Suppressor macrophage treated with lipopolysaccharide for 1 hour (primary cell): ENCODE measurements around the gene DGKA.
"Not testable (repeated sequence)": the region's sequence is repeated elsewhere in the genome, so short reads cannot be mapped to it uniquely, and the experiment has no call there.

ENCODE experiments used
- DNase-seq, 3 donors: peaks; one replicate each; pipeline ENCODE4 v3.0.0-alpha.2; 2020 to 2022

DGKA gene

GRCh38 chr12:55969356-55969755, 38.4 kb downstream of the DGKA start:
- no peak for DNase-seq

GRCh38 chr12:55970775-55971174, 39.8 kb downstream of the DGKA start:
- DNase-seq = peak in 2 of 3 donors; percentile 10 to 37

GRCh38 chr12:55972042-55972441, 41.1 kb downstream of the DGKA start:
- no peak for DNase-seq

- DNase-seq = no peak
Measured at GRCh38 chr12:55972456-55972855, 41.5 kb downstream of the DGKA start.

GRCh38 chr12:55972911-55973598, 42.1 kb downstream of the DGKA start:
- no peak for DNase-seq

GRCh38 chr12:55973599-55974307, 42.8 kb downstream of the DGKA start, which contains the start of gene RAB5B:
RAB5B (plus strand) TSS chr12:55974078; CDS start chr12:55986961, 12,883 bp downstream.
- peak; percentile 99 to 100 (median 99) for DNase-seq

GRCh38 chr12:55974308-55974730, 43.4 kb downstream of the DGKA start:
- peak; percentile 55 to 77 (median 64) for DNase-seq

GRCh38 chr12:55978393-55978792, 47.4 kb downstream of the DGKA start:
- DNase-seq = no peak

- DNase-seq = no peak
Measured at GRCh38 chr12:55979069-55979468, 48.1 kb downstream of the DGKA start.

- not testable (repeated sequence) for DNase-seq
Measured at GRCh38 chr12:55981882-55982281, 50.9 kb downstream of the DGKA start.

- DNase-seq = peak; percentile 62 to 70 (median 63)
Measured at GRCh38 chr12:55982319-55982936, 51.5 kb downstream of the DGKA start.

- DNase-seq = peak in 1 of 3 donors; percentile 29
Measured at GRCh38 chr12:55983232-55983842, 52.4 kb downstream of the DGKA start.

GRCh38 chr12:55984861-55985260, 53.9 kb downstream of the DGKA start:
- DNase-seq = peak in 1 of 3 donors; percentile 28

GRCh38 chr12:55985341-55985740, 54.4 kb downstream of the DGKA start:
- peak in 2 of 3 donors; percentile 8 to 32 for DNase-seq

GRCh38 chr12:55985976-55986375, 55.0 kb downstream of the DGKA start:
- not testable (repeated sequence) for DNase-seq

GRCh38 chr12:55991110-55991509, 60.1 kb downstream of the DGKA start:
- no peak for DNase-seq

GRCh38 chr12:55993230-55993853, 62.4 kb downstream of the DGKA start:
- DNase-seq = no peak

- no peak for DNase-seq
Measured at GRCh38 chr12:55995366-55995765, 64.4 kb downstream of the DGKA start.

GRCh38 chr12:55996201-55996714, 65.3 kb downstream of the DGKA start:
- DNase-seq = peak; percentile 66 to 80 (median 72)

GRCh38 chr12:55996715-55997534, 66.0 kb downstream of the DGKA start, which contains the start of gene SUOX:
SUOX (plus strand) TSS chr12:55997276; CDS start chr12:56002222, 4,946 bp downstream.
- DNase-seq = peak; percentile 96 to 97 (median 96)

- no peak for DNase-seq
Measured at GRCh38 chr12:55997535-55997859, 66.5 kb downstream of the DGKA start.

GRCh38 chr12:55999522-55999921, 68.6 kb downstream of the DGKA start:
- not testable (repeated sequence) for DNase-seq
